KMS-11 (cell line): ENCODE measurements around the gene TPO.

Experiments
- H2AFZ ChIP-seq: fragments of 200-600 bp; sonication (generic); 2 replicates; pipeline ENCODE4 v1.6.1; 2016; ENCODE audit warnings: antibody characterized with exemption, mixed run types, low read depth
- H3K27ac ChIP-seq: fragments of 200-600 bp; sonication (generic); 2 replicates; pipeline ENCODE4 v1.6.1; 2016; ENCODE audit warnings: mild to moderate bottlenecking, mixed run types
- H3K27me3 ChIP-seq: fragments of 200-600 bp; sonication (generic); 2 replicates; pipeline ENCODE4 v1.6.1; 2017; ENCODE audit warnings: mild to moderate bottlenecking, low read depth, mixed run types, moderate library complexity; ENCODE audit not compliant: insufficient read depth
- H3K36me3 ChIP-seq: fragments of 200-600 bp; sonication (generic); 2 replicates; pipeline ENCODE4 v1.6.1; 2017; ENCODE audit warnings: mild to moderate bottlenecking, mixed run types; ENCODE audit not compliant: insufficient read depth
- H3K4me1 ChIP-seq: fragments of 200-600 bp; sonication (generic); 2 replicates; pipeline ENCODE4 v1.6.1; 2016; ENCODE audit warnings: mild to moderate bottlenecking, low read depth, mixed run types; ENCODE audit not compliant: poor library complexity, severe bottlenecking
- H3K4me2 ChIP-seq: fragments of 200-600 bp; sonication (generic); 2 replicates; pipeline ENCODE4 v1.7.0; 2016; ENCODE audit warnings: mild to moderate bottlenecking, mixed run types
- H3K4me3 ChIP-seq: fragments of 200-600 bp; sonication (generic); IDR thresholded peaks from 2 replicates; pipeline ENCODE4 v1.6.1; 2017; ENCODE audit warnings: low read depth, low read length, mixed read lengths; ENCODE audit not compliant: insufficient read depth
- H3K79me2 ChIP-seq: fragments of 200-600 bp; sonication (generic); 2 replicates; pipeline ENCODE4 v1.6.1; 2016; ENCODE audit warnings: low read depth, mixed run types; ENCODE audit not compliant: insufficient read depth
- H3K9ac ChIP-seq: fragments of 200-600 bp; sonication (generic); 2 replicates; pipeline ENCODE4 v1.6.1; 2016; ENCODE audit warnings: mild to moderate bottlenecking, mixed run types
- H4K20me1 ChIP-seq: fragments of 200-600 bp; sonication (generic); 2 replicates; pipeline ENCODE4 v1.6.1; 2016; ENCODE audit warnings: mild to moderate bottlenecking, mixed run types; ENCODE audit not compliant: insufficient read depth
- CTCF ChIP-seq: fragments of 200-600 bp; sonication (generic); conservative IDR thresholded peaks from 2 replicates; pipeline ENCODE4 v1.6.1; 2017; ENCODE audit warnings: low read depth, mild to moderate bottlenecking, antibody characterized with exemption, low read length, moderate library complexity, mixed read lengths

TPO gene

GRCh38 chr2:1478311-1479305 is 65.3 kb downstream of the TPO start:
- H3K36me3 ChIP-seq: no peaks in the 10 kb centered on the region
- no peak overlapping the region for H3K4me3 ChIP-seq
- no peak overlapping the region for H3K4me2 ChIP-seq
- H3K4me1 ChIP-seq: no peaks in the 10 kb centered on the region
- no peak overlapping the region for H2AFZ ChIP-seq
- no peaks in the 10 kb centered on the region for H3K27me3 ChIP-seq
- no peaks in the 10 kb centered on the region for H3K79me2 ChIP-seq
- H3K27ac ChIP-seq: no peak overlapping the region
- H3K9ac ChIP-seq: no peak overlapping the region
- no peaks in the 10 kb centered on the region for H4K20me1 ChIP-seq
- TF ChIP-seq CTCF: no peak

- H3K4me1 ChIP-seq: no peaks in the 10 kb centered on the region
Measured at GRCh38 chr2:1479346-1479745, 66.1 kb downstream of the TPO start.

GRCh38 chr2:1480671-1481076 is 67.4 kb downstream of the TPO start:
- Histone ChIP-seq H3K9ac (no peak overlapping the region), H3K36me3 (no peaks in the 10 kb centered on the region), H3K4me2 (no peak overlapping the region), H3K27me3 (no peaks in the 10 kb centered on the region), H3K27ac (no peak overlapping the region), H2AFZ (no peak overlapping the region), H3K4me1 (no peaks in the 10 kb centered on the region), H4K20me1 (no peaks in the 10 kb centered on the region), H3K79me2 (no peaks in the 10 kb centered on the region), H3K4me3 (no peak overlapping the region)
- TF ChIP-seq CTCF: no peak

More at GRCh38 chr2:1479346-1479745, 66.1 kb downstream of the TPO start:
- no peak overlapping the region for H3K27ac ChIP-seq
- H4K20me1 ChIP-seq: no peaks in the 10 kb centered on the region
- H3K4me3 ChIP-seq: no peak overlapping the region
- H2AFZ ChIP-seq: no peak overlapping the region
- no peaks in the 10 kb centered on the region for H3K36me3 ChIP-seq
- TF ChIP-seq CTCF: no peak
- H3K27me3 ChIP-seq: no peaks in the 10 kb centered on the region
- no peaks in the 10 kb centered on the region for H3K79me2 ChIP-seq
- no peak overlapping the region for H3K9ac ChIP-seq
- no peak overlapping the region for H3K4me2 ChIP-seq

- H3K4me1 ChIP-seq: no peaks in the 10 kb centered on the region
Measured at GRCh38 chr2:1481406-1482252, 68.4 kb downstream of the TPO start.

More at GRCh38 chr2:1481406-1482252, 68.4 kb downstream of the TPO start:
- Histone ChIP-seq H3K79me2 (no peaks in the 10 kb centered on the region), H2AFZ (no peak overlapping the region), H3K9ac (no peak overlapping the region), H3K27ac (no peak overlapping the region), H3K36me3 (no peaks in the 10 kb centered on the region), H3K27me3 (no peaks in the 10 kb centered on the region), H3K4me3 (no peak overlapping the region), H3K4me2 (no peak overlapping the region), H4K20me1 (no peaks in the 10 kb centered on the region)
- no peak for TF ChIP-seq CTCF
